Activated CD8-positive, alpha-beta memory T cell treated with anti-CD3 and anti-CD28 coated beads, Interleukin-2, amount 10 ng/mL, durations not matched to agents 7 days and 5 days (primary cell): ENCODE data around the gene ZNF486. TPM values are rescaled to one million over a fixed set of nuclear protein-coding genes. Genes with fewer than 3 reads are reported as not detected.
"Not testable (repeated sequence)": the region's sequence is repeated elsewhere in the genome, so short reads cannot be mapped to it uniquely, and the experiment has no call there.

Source experiments
- ATAC-seq: fragments of 150-1000 bp; cut with Tn5 transposase; one replicate; pipeline ENCODE4 v1.10.0; 2021; ENCODE audit warnings: moderate library complexity
- CTCF ChIA-PET: fragments of 350-600 bp; sonication (Branson Sonifier 250); formaldehyde crosslinking; loops from one replicate; lab custom pipeline; 2021; ENCODE audit warnings: antibody characterized with exemption; lab: Charles Lee
- DNase-seq: peaks from one replicate; pipeline ENCODE4 v3.0.0-alpha.2; 2020
- H3K27ac Mint-ChIP-seq: one replicate; pipeline ENCODE4 v1.8.0; 2021; ENCODE audit warnings: mild to moderate bottlenecking, mixed read lengths
- H3K27me3 Mint-ChIP-seq: one replicate; pipeline ENCODE4 v1.8.0; 2021; ENCODE audit warnings: mixed read lengths
- H3K36me3 Mint-ChIP-seq: one replicate; pipeline ENCODE4 v1.8.0; 2021; ENCODE audit warnings: mild to moderate bottlenecking, mixed read lengths
- H3K4me1 Mint-ChIP-seq: one replicate; pipeline ENCODE4 v1.8.0; 2021; ENCODE audit warnings: mixed read lengths
- H3K4me3 Mint-ChIP-seq: one replicate; pipeline ENCODE4 v1.8.0; 2021; ENCODE audit warnings: mild to moderate bottlenecking, moderate library complexity, mixed read lengths
- H3K9me3 Mint-ChIP-seq: one replicate; pipeline ENCODE4 v1.8.0; 2022; ENCODE audit warnings: low read depth, mixed read lengths
- total RNA-seq, 2 experiments: library from RNA; stranded (reverse); gene quantifications; one replicate each; pipeline ENCODE4 v1.2.3, GENCODE V29; 2021

Gene ZNF486
- total RNA-seq, 2 experiments from 2014 or later = 11.9 to 15.0 TPM

DNA sequence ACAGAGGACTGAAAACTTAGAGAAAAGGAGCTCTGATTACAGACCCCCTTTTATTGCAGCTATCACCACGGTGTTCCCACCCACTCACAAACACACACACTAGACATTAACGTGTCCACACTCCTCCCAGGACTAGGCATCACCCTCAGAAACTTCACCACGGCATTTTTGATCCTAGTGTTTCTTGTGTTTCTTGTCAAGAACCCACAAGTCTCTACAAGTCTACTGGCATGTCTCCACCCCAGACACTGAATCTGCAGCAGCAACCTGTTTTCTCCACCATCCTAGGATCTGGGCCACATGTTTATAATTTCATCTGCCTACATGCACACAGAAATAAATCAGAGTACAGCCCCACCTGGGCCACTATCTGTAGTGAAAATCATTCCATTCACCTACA is 4.3 kb downstream of the ZNF486 start:
- DNase-seq = no peak
- Mint-ChIP-seq H3K27ac (no peak overlapping the region), H3K4me3 (no peak overlapping the region), H3K9me3 (peaks cover 18% of the 10 kb centered on the region), H3K36me3 (peaks cover 72% of the 10 kb centered on the region), H3K4me1 (peaks cover 22% of the 10 kb centered on the region), H3K27me3 (no peaks in the 10 kb centered on the region)
- CTCF ChIA-PET = no interaction called here
- ATAC-seq = no peak

DNA sequence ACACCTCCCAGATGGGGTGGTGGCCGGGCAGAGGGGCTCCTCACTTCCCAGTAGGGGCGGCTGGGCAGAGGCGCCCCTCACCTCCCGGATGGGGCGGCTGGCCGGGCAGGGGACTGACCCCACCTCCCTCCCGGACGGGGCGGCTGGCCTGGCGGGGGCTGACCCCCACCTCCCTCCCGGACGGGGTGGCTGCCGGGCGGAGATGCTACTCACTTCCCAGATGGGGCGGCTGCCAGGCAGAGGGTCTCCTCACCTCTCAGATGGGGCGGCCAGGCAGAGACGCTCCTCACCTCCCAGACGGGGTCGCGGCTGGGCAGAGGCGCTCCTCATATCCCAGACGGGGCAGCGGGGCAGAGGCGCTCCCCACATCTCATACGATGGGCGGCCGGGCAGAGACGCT is 8.8 kb downstream of the ZNF486 start:
- H3K27ac Mint-ChIP-seq, DNase-seq, CTCF ChIA-PET, H3K27me3 Mint-ChIP-seq, ATAC-seq, H3K4me3 Mint-ChIP-seq: not testable (repeated sequence)
- H3K36me3 Mint-ChIP-seq = peaks cover 80% of the 10 kb centered on the region
- peaks cover 11% of the 10 kb centered on the region for H3K4me1 Mint-ChIP-seq
- H3K9me3 Mint-ChIP-seq = peaks cover 23% of the 10 kb centered on the region

DNA sequence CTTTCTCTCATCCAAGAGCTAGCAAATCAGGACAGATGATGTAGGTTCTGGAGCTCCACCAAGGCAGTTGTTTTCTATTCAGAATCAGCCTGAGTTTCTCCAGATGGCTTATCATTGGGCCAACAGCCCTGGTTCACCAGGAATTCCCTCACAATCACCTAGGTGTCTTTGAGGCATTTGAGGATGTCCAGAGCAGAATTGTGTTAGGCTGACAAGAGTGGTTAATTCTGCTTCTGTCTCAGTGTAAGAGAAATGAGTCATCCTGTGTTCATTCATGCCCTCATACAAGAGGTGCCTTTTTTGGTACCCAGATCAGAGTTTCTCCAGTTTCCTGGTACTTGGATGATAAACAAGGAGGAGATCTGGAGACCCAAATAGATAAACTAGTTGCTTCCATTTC is 12.9 kb downstream of the ZNF486 start:
- H3K4me1 Mint-ChIP-seq, H3K4me3 Mint-ChIP-seq, CTCF ChIA-PET, DNase-seq, ATAC-seq, H3K27ac Mint-ChIP-seq, H3K27me3 Mint-ChIP-seq: not testable (repeated sequence)
- H3K9me3 Mint-ChIP-seq = peaks cover 18% of the 10 kb centered on the region
- peaks cover 72% of the 10 kb centered on the region for H3K36me3 Mint-ChIP-seq

DNA sequence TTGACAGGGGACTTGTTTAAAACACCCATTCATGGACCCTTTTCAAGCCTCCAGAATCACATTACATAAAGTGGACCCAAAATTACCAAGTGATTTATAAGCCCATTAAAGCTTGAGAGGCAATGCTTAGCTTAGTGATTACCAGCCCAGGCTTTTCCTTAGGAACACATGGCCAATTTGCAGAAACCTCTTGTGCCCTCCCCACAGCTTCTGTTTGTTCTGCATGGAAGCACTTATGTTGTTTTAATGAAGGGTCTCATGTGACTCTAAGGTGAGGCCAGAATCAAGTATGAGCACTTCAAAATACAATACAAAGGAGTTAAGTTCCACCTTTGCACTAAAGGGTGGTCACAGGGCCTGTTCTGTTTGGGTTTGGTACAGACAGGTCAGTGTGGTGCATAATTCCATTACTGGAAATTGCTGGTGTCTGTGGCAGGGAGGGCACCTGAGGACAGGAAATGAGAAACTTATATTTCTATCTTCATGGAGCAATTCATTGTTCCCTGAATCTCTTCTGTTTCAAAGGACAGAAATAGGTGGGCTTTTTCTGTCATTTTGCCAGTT is 15.3 kb downstream of the ZNF486 start:
- Mint-ChIP-seq H3K36me3 (peaks cover 71% of the 10 kb centered on the region), H3K4me3 (no peak overlapping the region), H3K27ac (no peak overlapping the region), H3K4me1 (peaks cover 7% of the 10 kb centered on the region), H3K9me3 (peaks cover 18% of the 10 kb centered on the region), H3K27me3 (no peaks in the 10 kb centered on the region)
- DNase-seq = no peak
- no peak for ATAC-seq
- CTCF ChIA-PET = no interaction called here

DNA sequence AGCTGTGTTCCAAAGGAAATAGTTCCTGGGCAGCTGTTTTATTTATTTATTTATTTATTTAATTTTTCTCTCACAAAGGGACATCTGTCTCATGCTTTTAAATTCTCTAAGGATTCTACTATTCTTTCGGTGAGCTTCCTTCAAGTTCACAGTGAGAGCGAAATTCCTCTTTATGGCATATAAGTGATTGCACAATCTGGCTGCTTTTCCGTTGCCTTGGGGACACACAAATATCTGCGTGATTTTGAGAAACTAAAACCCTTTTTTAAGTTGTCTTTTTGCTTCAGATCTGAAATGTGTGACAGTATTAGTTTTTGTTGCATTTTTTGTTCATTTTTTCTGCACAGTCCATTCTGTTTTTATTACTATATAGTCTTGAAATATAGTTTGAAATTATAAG is 19.2 kb downstream of the ZNF486 start:
- DNase-seq (no peak), ATAC-seq (no peak)
- Mint-ChIP-seq H3K9me3 (peaks cover 22% of the 10 kb centered on the region), H3K36me3 (peaks cover 74% of the 10 kb centered on the region), H3K27me3 (no peaks in the 10 kb centered on the region), H3K27ac (no peak overlapping the region), H3K4me3 (no peak overlapping the region), H3K4me1 (no peaks in the 10 kb centered on the region)
- CTCF ChIA-PET = no interaction called here

DNA sequence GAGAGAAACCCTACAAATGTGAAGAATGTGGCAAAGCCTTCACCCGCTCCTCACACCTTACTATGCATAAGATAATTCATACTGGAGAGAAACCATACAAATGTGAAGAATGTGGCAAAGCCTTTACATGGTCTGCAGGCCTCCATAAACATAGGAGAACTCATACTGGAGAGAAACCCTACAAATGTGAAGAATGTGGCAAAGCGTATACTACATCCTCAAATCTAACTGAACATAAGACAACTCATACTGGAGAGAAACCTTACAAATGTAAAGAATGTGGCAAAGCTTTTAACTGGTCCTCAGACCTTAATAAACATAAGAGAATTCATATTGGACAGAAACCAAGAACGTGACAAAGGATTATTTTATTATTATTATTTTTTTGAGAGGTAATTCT is 30.7 kb downstream of the ZNF486 start:
- no peaks in the 10 kb centered on the region for H3K27me3 Mint-ChIP-seq

DNA sequence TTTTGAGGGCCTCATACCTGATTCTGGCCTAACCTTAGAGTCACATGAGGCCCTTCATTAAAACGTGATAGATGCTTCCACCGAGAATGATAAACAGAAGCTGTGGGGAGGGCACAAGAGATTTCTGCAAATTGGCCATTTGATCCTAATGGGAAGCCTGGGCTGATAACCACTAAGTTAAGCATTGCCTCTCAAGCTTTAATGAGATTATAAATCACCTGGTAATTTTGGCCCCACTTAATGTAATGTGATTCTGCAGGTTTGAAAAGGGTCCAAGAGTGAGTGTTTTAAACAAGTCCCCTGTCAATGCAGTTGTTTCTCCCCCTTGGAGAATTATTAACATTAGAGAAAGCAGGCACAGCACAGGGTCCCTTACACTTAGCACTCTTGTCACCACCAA is 42.0 kb downstream of the ZNF486 start:
- no peak for DNase-seq
- Mint-ChIP-seq H3K4me1 (no peaks in the 10 kb centered on the region), H3K9me3 (peaks cover 21% of the 10 kb centered on the region), H3K27me3 (no peaks in the 10 kb centered on the region), H3K4me3 (no peak overlapping the region), H3K36me3 (peaks cover 62% of the 10 kb centered on the region), H3K27ac (no peak overlapping the region)
- CTCF ChIA-PET = no interaction called here
- ATAC-seq = no peak

More for the DNA sequence above, 30.7 kb downstream of the ZNF486 start:
- no peak for DNase-seq
- no peak for ATAC-seq
- Mint-ChIP-seq H3K4me1 (no peaks in the 10 kb centered on the region), H3K36me3 (peaks cover 71% of the 10 kb centered on the region), H3K27ac (no peak overlapping the region), H3K4me3 (no peak overlapping the region), H3K9me3 (peaks cover 34% of the 10 kb centered on the region)
- CTCF ChIA-PET = no interaction called here

DNA sequence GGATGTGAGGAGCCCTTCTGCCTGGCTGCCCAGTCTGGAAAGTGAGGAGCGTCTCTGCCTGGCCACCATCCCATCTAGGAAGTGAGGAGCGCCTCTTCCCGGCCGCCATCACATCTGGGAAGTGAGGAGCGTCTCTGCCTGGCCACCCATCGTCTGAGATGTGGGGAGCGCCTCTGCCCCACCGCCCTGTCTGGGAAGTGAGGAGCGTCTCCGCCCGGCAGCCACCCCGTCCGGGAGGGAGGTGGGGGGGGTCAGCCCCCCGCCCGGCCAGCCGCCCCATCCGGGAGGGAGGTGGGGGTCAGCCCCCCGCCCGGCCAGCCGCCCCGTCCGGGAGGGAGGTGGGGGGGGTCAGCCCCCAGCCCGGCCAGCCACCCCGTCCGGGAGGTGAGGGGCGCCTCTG is 47.4 kb downstream of the ZNF486 start:
- CTCF ChIA-PET, DNase-seq, H3K27me3 Mint-ChIP-seq, H3K4me1 Mint-ChIP-seq, H3K4me3 Mint-ChIP-seq, H3K27ac Mint-ChIP-seq, ATAC-seq: not testable (repeated sequence)
- Mint-ChIP-seq H3K9me3 (peaks cover 14% of the 10 kb centered on the region), H3K36me3 (peaks cover 50% of the 10 kb centered on the region)

DNA sequence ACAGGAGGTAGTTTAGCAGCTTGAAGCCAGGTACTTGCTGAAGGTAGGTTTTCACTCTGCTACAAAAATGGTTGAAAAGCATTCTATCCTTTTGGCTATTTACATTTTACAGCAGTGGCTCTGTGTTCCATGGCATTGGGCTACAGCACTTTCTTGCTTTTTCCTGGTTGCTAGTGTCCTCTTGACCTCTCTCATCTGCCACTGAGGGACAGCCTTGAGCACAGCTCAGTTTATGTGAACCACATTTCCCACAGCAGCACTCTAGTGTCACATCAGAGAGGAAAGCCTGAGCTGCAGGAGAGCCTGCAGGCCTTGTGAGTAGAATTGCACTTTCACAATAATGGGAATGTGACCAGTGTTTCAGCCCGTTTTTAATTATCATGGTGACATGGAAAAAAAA is 54.6 kb downstream of the ZNF486 start:
- H3K27ac Mint-ChIP-seq, DNase-seq, H3K27me3 Mint-ChIP-seq, H3K4me1 Mint-ChIP-seq, ATAC-seq, H3K4me3 Mint-ChIP-seq, CTCF ChIA-PET: not testable (repeated sequence)
- Mint-ChIP-seq H3K9me3 (peaks cover 14% of the 10 kb centered on the region), H3K36me3 (peaks cover 58% of the 10 kb centered on the region)

DNA sequence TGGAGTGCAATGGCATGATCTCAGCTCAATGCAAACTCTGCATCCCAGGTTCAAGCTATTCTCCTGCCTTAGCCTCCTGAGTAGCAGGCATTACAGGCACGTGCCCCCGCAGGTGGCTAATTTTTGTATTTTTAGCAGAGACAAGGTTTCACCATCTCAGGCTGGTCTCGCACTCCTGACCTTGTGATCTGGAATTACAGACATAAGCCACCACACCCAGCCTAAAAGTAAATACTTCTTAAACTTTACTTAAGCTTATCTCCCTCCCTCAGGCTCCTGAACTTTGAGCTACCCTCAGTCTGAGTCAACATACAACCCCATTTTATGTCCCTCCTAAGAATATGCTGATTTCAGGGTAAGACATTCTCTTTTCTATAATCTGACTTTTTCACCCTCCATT is 66.1 kb downstream of the ZNF486 start:
- Mint-ChIP-seq H3K9me3 (peaks cover 25% of the 10 kb centered on the region), H3K27ac (no peak overlapping the region), H3K27me3 (no peaks in the 10 kb centered on the region), H3K36me3 (peaks cover 83% of the 10 kb centered on the region), H3K4me1 (peaks cover 9% of the 10 kb centered on the region), H3K4me3 (no peak overlapping the region)
- ATAC-seq (no peak), DNase-seq (no peak)
- CTCF ChIA-PET = no interaction called here

DNA sequence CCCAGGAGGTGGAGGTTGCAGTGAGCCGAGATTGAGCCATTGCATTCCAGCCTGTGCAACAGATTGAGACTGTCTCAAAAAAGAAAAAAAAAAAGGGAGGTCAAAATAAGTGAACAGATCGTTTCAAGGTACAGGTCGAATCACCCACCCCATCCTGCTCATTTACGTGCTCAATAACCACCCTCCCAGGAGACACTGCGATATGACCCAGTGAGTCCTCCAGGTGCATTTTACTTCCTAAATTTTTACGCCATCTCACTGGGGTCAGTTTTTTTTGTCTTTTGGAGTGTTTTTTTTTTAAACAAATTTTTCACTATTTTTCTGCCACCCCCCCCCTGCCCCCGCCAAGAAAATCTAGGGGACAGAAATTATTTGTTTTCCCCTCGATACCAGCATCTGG is 68.1 kb downstream of the ZNF486 start:
- no peak overlapping the region for H3K27ac Mint-ChIP-seq
- peaks cover 12% of the 10 kb centered on the region for H3K4me1 Mint-ChIP-seq
- H3K9me3 Mint-ChIP-seq = peaks cover 16% of the 10 kb centered on the region
- DNase-seq = no peak
- H3K4me3 Mint-ChIP-seq = no peak overlapping the region
- CTCF ChIA-PET = no interaction called here
- no peaks in the 10 kb centered on the region for H3K27me3 Mint-ChIP-seq
- H3K36me3 Mint-ChIP-seq = peaks cover 68% of the 10 kb centered on the region
- no peak for ATAC-seq

DNA sequence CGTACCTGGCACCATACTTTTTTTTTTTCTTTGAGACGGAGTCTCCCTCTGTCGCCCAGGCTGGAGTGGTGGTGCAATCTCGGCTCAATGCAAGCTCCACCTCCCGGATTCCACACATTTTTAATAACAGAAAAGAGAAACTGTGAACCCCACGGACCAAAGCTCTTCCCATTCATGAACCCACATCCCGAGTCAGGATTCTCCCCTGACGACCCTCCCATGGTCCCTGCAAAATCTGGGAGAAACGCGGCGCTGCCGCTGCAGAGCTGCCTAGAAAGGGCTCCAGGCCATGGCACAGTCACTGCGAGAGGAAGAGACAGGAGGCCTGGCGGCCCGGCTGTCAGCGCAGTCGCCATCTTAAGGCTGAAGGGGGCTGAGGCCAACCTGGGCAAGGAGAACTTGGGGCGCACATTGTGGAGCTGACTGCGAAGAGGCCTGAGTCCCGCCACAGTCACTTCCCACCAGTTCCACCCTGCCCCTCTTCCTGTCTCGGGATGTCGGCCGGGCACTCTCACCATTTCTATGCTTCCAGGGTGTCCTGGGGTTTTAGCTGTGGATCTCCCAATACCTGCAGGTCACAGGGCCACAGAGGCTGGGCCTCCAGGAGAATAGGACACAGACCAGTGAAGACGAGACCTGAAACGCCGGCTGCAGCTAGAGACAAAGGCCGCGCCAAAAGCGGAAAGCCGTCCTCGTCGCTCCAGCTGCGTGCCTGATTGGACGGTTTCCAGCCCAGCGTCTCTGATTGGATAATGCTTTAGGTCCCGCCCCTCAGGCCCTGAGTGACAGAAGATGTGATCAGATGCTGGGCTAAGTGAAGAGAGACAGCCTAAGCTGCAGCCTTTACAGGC is 71.0 kb downstream of the ZNF486 start:
- DNase-seq = peak; percentile 95
- no peaks in the 10 kb centered on the region for H3K27me3 Mint-ChIP-seq
- ATAC-seq = peak; percentile 96
- H3K4me1 Mint-ChIP-seq = peaks cover 12% of the 10 kb centered on the region
- peaks cover 7% of the 10 kb centered on the region for H3K9me3 Mint-ChIP-seq
- peak overlapping the region; percentile 97 for H3K4me3 Mint-ChIP-seq
- CTCF ChIA-PET = interaction anchor here (0.7 to 2.0 kb wide), 11 partner anchors 9 to 706 kb away, joined by 3 to 8 read pairs (median 4); partner anchors contain the start of genes ZNF486, ZNF682 and ZNF90
- peak overlapping the region; percentile 98 for H3K27ac Mint-ChIP-seq
- peaks cover 46% of the 10 kb centered on the region for H3K36me3 Mint-ChIP-seq

DNA sequence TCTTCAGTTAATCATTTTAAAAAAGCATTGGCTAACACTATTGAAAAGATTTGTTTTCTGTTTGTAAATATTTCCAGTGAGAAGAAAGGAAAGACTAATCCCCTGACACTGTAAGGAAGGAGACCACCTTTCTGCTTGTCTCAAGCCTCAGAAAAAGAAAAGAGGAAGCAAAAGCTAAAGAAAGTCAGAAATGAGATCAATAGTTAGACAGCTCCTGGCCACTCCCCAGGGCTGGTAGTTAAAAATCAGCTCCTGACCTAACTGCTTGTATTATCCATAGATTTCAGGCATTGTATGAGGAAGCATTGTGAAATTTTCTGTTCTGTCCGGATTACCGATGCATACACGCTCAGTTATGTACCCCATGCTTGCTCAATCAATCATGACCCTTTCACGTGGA is 76.6 kb downstream of the ZNF486 start:
- CTCF ChIA-PET = no interaction called here
- Mint-ChIP-seq H3K27me3 (no peaks in the 10 kb centered on the region), H3K27ac (no peak overlapping the region), H3K4me1 (peaks cover 11% of the 10 kb centered on the region), H3K9me3 (peaks cover 14% of the 10 kb centered on the region), H3K36me3 (peaks cover 16% of the 10 kb centered on the region), H3K4me3 (no peak overlapping the region)
- ATAC-seq (no peak), DNase-seq (no peak)

DNA sequence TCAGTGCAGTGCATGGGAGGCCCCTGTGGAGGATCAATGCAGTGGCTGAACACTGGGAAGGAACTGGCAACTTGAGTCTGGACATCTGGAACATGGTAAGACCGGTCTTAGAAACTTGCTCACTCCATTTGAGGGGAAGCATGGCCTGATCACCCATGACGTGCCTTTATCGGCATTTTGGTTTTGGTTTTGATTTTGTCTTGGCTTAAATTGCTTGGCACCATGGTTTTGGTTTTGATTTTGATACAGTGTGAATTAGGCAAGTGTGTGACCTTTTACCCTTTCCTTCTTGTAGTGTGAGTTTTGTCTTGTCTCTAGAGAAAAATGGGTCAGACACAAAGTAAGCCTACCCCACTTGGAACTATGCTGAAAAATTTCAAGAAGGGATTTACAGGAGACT is 77.3 kb downstream of the ZNF486 start:
- Mint-ChIP-seq H3K27me3 (no peaks in the 10 kb centered on the region), H3K36me3 (peaks cover 16% of the 10 kb centered on the region), H3K9me3 (peaks cover 14% of the 10 kb centered on the region), H3K27ac (peak overlapping the region; percentile 72), H3K4me1 (peaks cover 11% of the 10 kb centered on the region), H3K4me3 (peak overlapping the region; percentile 53)
- peak; percentile 81 for ATAC-seq
- DNase-seq = peak; percentile 43
- CTCF ChIA-PET = no interaction called here
